ENCODE measurements around the gene IQCB1.
"Not testable (repeated sequence)": the region's sequence is repeated elsewhere in the genome, so short reads cannot be mapped to it uniquely, and the experiment has no call there.

IQCB1 gene

GRCh38 chr3:121747976-121748375, 86.9 kb downstream of the IQCB1 start:
- DNase-seq: no peak

GRCh38 chr3:121743106-121743505, 91.8 kb downstream of the IQCB1 start:
- DNase-seq: not testable (repeated sequence)

GRCh38 chr3:121740896-121741295, 94.0 kb downstream of the IQCB1 start:
- no peak for DNase-seq

GRCh38 chr3:121739902-121740301, 95.0 kb downstream of the IQCB1 start:
- no peak for DNase-seq

- no peak for DNase-seq
These were observed 97.2 kb downstream of the IQCB1 start for GRCh38 chr3:121737644-121738043.

GRCh38 chr3:121736112-121736511, 98.7 kb downstream of the IQCB1 start:
- DNase-seq: peak; percentile 29

- peak; percentile 47 for DNase-seq
These were observed 99.7 kb downstream of the IQCB1 start for GRCh38 chr3:121735047-121735696.

- DNase-seq: no peak
These were observed 103.7 kb downstream of the IQCB1 start for GRCh38 chr3:121730940-121731687.

GRCh38 chr3:121724130-121724529, 110.7 kb downstream of the IQCB1 start:
- no peak for DNase-seq

GRCh38 chr3:121723485-121723884, 111.4 kb downstream of the IQCB1 start:
- DNase-seq: no peak

- DNase-seq: no peak
These were observed 112.4 kb downstream of the IQCB1 start for GRCh38 chr3:121722411-121722810.

GRCh38 chr3:121720163-121720562, 114.7 kb downstream of the IQCB1 start:
- DNase-seq: no peak

All from fibroblast of skin of scalp (primary cell).